IMR-90 (cell line): ENCODE data around the gene RTN1. TPM values are rescaled to one million over a fixed set of nuclear protein-coding genes. Genes with fewer than 3 reads are reported as not detected.

Experiments
- ATAC-seq: fragments of 200-7000 bp; cut with Tn5 transposase; 2 replicates; pipeline ENCODE4 v1.9.1; 2020; ENCODE audit warnings: low read depth, mild to moderate bottlenecking, moderate library complexity
- BruUV-seq: library from RNA; stranded (reverse); fragments of 400-500 nt; replicated peaks from 2 replicates; lab custom pipeline; 2021; lab: Mats Ljungman, UMichigan
- CTCF ChIA-PET: fragments of 300-600 bp; formaldehyde crosslinking; extraction: SDS; loops from one replicate; lab custom pipeline; 2021; ENCODE audit warnings: antibody characterized with exemption; lab: Yijun Ruan, JAX
- POLR2A ChIA-PET: fragments of 300-600 bp; sonication (Branson Sonifier 250); formaldehyde crosslinking; loops from one replicate; lab custom pipeline; 2022; ENCODE audit warnings: antibody characterized with exemption; ENCODE audit not compliant: unreplicated experiment; lab: Charles Lee
- DNase-seq: peaks from one replicate; pipeline ENCODE4 v3.0.0; 2013
- H2AFZ ChIP-seq: replicated peaks from 2 replicates; pipeline ENCODE3; 2013; ENCODE audit warnings: low read length, mild to moderate bottlenecking; ENCODE audit not compliant: poor library complexity
- H2AK5ac ChIP-seq: 2 replicates; pipeline ENCODE4 v1.6.1; 2013; ENCODE audit warnings: low read depth, low read length, inconsistent platforms
- H2AK9ac ChIP-seq: replicated peaks from 2 replicates; pipeline ENCODE3; 2013; ENCODE audit warnings: mild to moderate bottlenecking, low read depth, low read length, moderate library complexity; ENCODE audit not compliant: poor library complexity
- H2BK120ac ChIP-seq: 2 replicates; pipeline ENCODE4 v1.6.1; 2013; ENCODE audit warnings: low read depth, low read length, inconsistent platforms
- H2BK15ac ChIP-seq: 3 replicates; pipeline ENCODE4 v1.6.1; 2013; ENCODE audit warnings: low read depth, low read length, inconsistent platforms
- H2BK20ac ChIP-seq: 2 replicates; pipeline ENCODE4 v1.6.1; 2013; ENCODE audit warnings: low read depth, mild to moderate bottlenecking, inconsistent platforms, low read length, moderate library complexity
- H2BK5ac ChIP-seq: 2 replicates; pipeline ENCODE4 v1.6.1; 2013; ENCODE audit warnings: mild to moderate bottlenecking, low read depth, low read length, inconsistent platforms; ENCODE audit not compliant: poor library complexity, severe bottlenecking
- H3K14ac ChIP-seq: replicated peaks from 2 replicates; pipeline ENCODE4 v1.6.1; 2013; ENCODE audit warnings: low read depth, low read length, inconsistent platforms
- H3K18ac ChIP-seq: 2 replicates; pipeline ENCODE4 v1.6.1; 2013; ENCODE audit warnings: low read depth, low read length, control low read depth
- H3K23ac ChIP-seq: 2 replicates; pipeline ENCODE4 v1.6.1; 2013; ENCODE audit warnings: low read depth, low read length, inconsistent platforms
- H3K27ac ChIP-seq: 2 replicates; pipeline ENCODE4 v1.5.1; 2013; ENCODE audit warnings: mild to moderate bottlenecking, control low read depth, low read length; ENCODE audit not compliant: insufficient read depth
- H3K27me3 ChIP-seq: 2 replicates; pipeline ENCODE4 v1.6.1; 2013; ENCODE audit warnings: low read length; ENCODE audit not compliant: control insufficient read depth, insufficient read depth
- H3K36me3 ChIP-seq: 2 replicates; pipeline ENCODE4 v1.6.1; 2013; ENCODE audit warnings: low read length, mixed read lengths; ENCODE audit not compliant: control insufficient read depth, insufficient read depth
- H3K4ac ChIP-seq: 2 replicates; pipeline ENCODE4 v1.6.1; 2013; ENCODE audit warnings: low read depth, low read length, inconsistent platforms
- H3K4me1 ChIP-seq: 2 replicates; pipeline ENCODE4 v1.6.1; 2013; ENCODE audit warnings: low read length, mixed read lengths; ENCODE audit not compliant: control insufficient read depth, insufficient read depth
- H3K4me2 ChIP-seq: 2 replicates; pipeline ENCODE4 v1.6.1; 2013; ENCODE audit warnings: low read depth, mild to moderate bottlenecking, control low read depth, low read length, moderate library complexity
- H3K4me3 ChIP-seq: 2 replicates; pipeline ENCODE4 v1.5.1; 2013; ENCODE audit warnings: low read depth, mild to moderate bottlenecking, control low read depth, low read length, moderate library complexity; ENCODE audit not compliant: insufficient read depth
- H3K56ac ChIP-seq: 2 replicates; pipeline ENCODE4 v1.6.1; 2013; ENCODE audit warnings: low read length, inconsistent platforms; ENCODE audit not compliant: insufficient read depth; ENCODE audit errors: extremely low read depth
- H3K79me1 ChIP-seq, 2 experiments: 2 replicates each; pipeline ENCODE4 v1.6.1; 2013; ENCODE audit warnings: low read length in 2 of 2, inconsistent platforms in 1 of 2, low read depth in 1 of 2
- H3K9ac ChIP-seq: 2 replicates; pipeline ENCODE4 v1.6.1; 2013; ENCODE audit warnings: low read depth, low read length, control low read depth
- H3K9me1 ChIP-seq: 2 replicates; pipeline ENCODE4 v1.6.1; 2013; ENCODE audit warnings: low read length, inconsistent platforms; ENCODE audit not compliant: insufficient read depth
- H3K9me3 ChIP-seq: 2 replicates; pipeline ENCODE4 v1.6.1; 2013; ENCODE audit warnings: low read length; ENCODE audit not compliant: control insufficient read depth, insufficient read depth
- H4K20me1 ChIP-seq: 2 replicates; pipeline ENCODE4 v1.6.1; 2013; ENCODE audit warnings: low read length, inconsistent platforms; ENCODE audit not compliant: insufficient read depth
- H4K5ac ChIP-seq: 2 replicates; pipeline ENCODE4 v1.6.1; 2013; ENCODE audit warnings: mild to moderate bottlenecking, low read depth, low read length, control low read depth
- H4K8ac ChIP-seq, 2 experiments: 2 replicates each; pipeline ENCODE4 v1.6.1; 2013; ENCODE audit warnings: low read depth in 2 of 2, low read length in 2 of 2, control low read depth in 1 of 2, inconsistent platforms in 1 of 2
- H4K91ac ChIP-seq: 2 replicates; pipeline ENCODE4 v1.6.1; 2013; ENCODE audit warnings: low read depth, low read length, inconsistent platforms; ENCODE audit not compliant: insufficient read depth
- CEBPB ChIP-seq: IDR thresholded peaks from 2 replicates; pipeline ENCODE4 v1.6.1; 2012; ENCODE audit warnings: low read depth, low read length, improper control_type of control experiment
- CHD1 ChIP-seq: IDR thresholded peaks from 2 replicates; pipeline ENCODE4 v1.6.1; 2012; ENCODE audit warnings: low read depth, low read length, improper control_type of control experiment
- MAFK ChIP-seq: IDR thresholded peaks from 2 replicates; pipeline ENCODE4 v1.6.1; 2012; ENCODE audit warnings: low read depth, low read length, improper control_type of control experiment
- MAZ ChIP-seq: IDR thresholded peaks from 2 replicates; pipeline ENCODE4 v1.6.1; 2012; ENCODE audit warnings: low read depth, mild to moderate bottlenecking, low read length, improper control_type of control experiment, moderate library complexity, borderline replicate concordance
- NFE2L2 ChIP-seq: fragments of 150-350 bp; IDR thresholded peaks from 2 replicates; pipeline ENCODE4 v1.6.1; 2016; ENCODE audit warnings: low read depth, mild to moderate bottlenecking, low read length
- POLR2A ChIP-seq: IDR thresholded peaks from 2 replicates; pipeline ENCODE4 v1.6.1; 2012; ENCODE audit warnings: mild to moderate bottlenecking, low read depth, low read length
- RCOR1 ChIP-seq: IDR thresholded peaks from 2 replicates; pipeline ENCODE4 v1.6.1; 2012; ENCODE audit warnings: mild to moderate bottlenecking, low read length, improper control_type of control experiment; ENCODE audit not compliant: insufficient replicate concordance
- RFX5 ChIP-seq: IDR thresholded peaks from 2 replicates; pipeline ENCODE4 v1.8.0; 2012; ENCODE audit warnings: low read depth, mild to moderate bottlenecking, low read length, moderate library complexity
- SMC3 ChIP-seq: fragments of 150-350 bp; IDR thresholded peaks from 2 replicates; pipeline ENCODE4 v1.6.1; 2016; ENCODE audit warnings: low read depth, mild to moderate bottlenecking, antibody characterized with exemption, low read length, moderate library complexity
- USF2 ChIP-seq: fragments of 150-350 bp; IDR thresholded peaks from 2 replicates; pipeline ENCODE4 v1.6.1; 2017; ENCODE audit warnings: mild to moderate bottlenecking, antibody characterized with exemption, low read length, low read depth
- WGBS, 2 experiments: methylation state at CpG; one replicate each; pipeline versions ENCODE4 v1.1.5 to v1.1.7; 2013; ENCODE audit warnings: missing lambda C conversion rate in 2 of 2; ENCODE audit not compliant: insufficient read length in 1 of 2; ENCODE audit errors: extremely low coverage in 2 of 2; 5-methylcytosine and 5-hydroxymethylcytosine counted together
- dilution Hi-C: fragments of 300-500 bp; cut with HindIII; formaldehyde crosslinking; loops from one replicate; pipeline ENCODE4 v1.14.3; 2018; ENCODE audit warnings: low sequenced_read_pairs; ENCODE audit not compliant: unreplicated experiment
- in situ Hi-C: fragments of 300-500 bp; cut with MboI; formaldehyde crosslinking; loops from 3 replicates; pipeline ENCODE4 v1.14.3; 2019; ENCODE audit warnings: low sequenced_read_pairs, inconsistent platforms, mixed read lengths
- intact Hi-C: fragments of 100-400 bp; cut with micrococcal nuclease; formaldehyde crosslinking; loops from 2 replicates; pipeline ENCODE4 v1.10.0; 2022
- polyA plus RNA-seq, 3 experiments: library from polyadenylated mRNA; depleted of rRNA; stranded (reverse); fragments of >200 nt; gene quantifications; 2 replicates each; pipeline ENCODE4 v1.2.3, GENCODE V29; 2012; ENCODE audit warnings: low replicate concordance in 1 of 3
- total RNA-seq: library from RNA; depleted of rRNA; stranded (reverse); fragments of >200 nt; gene quantifications from 2 replicates; pipeline ENCODE4 v1.2.3, GENCODE V29; 2012

Gene RTN1
- total and polyA plus RNA-seq, 2 of the 4 experiments (the other 2 are of a cell fraction), result 0.18 to 0.46 TPM

GRCh38 chr14:59787045-59787674 is 83.4 kb downstream of the RTN1 start:
- dilution Hi-C loops, result no loop called here

More at GRCh38 chr14:59787045-59787674, 83.4 kb downstream of the RTN1 start:
- Histone ChIP-seq H3K27ac (no peak overlapping the region), H3K79me1 (no peaks in the 10 kb centered on the region), H4K8ac (no peak overlapping the region), H4K5ac (no peak overlapping the region), H3K4me1 (no peaks in the 10 kb centered on the region), H2BK15ac (no peak overlapping the region), H3K18ac (no peak overlapping the region), H3K4ac (no peak overlapping the region), H2AK5ac (no peak overlapping the region), H3K4me3 (no peak overlapping the region), H3K9me3 (no peaks in the 10 kb centered on the region), H3K27me3 (no peaks in the 10 kb centered on the region), H2BK20ac (no peak overlapping the region), H3K9ac (no peak overlapping the region), H3K23ac (no peak overlapping the region), H3K14ac (no peak overlapping the region), H2AFZ (no peak overlapping the region), H4K91ac (no peak overlapping the region), H2AK9ac (no peak overlapping the region), H3K9me1 (no peaks in the 10 kb centered on the region), H3K4me2 (no peak overlapping the region), H2BK120ac (no peak overlapping the region), H2BK5ac (no peak overlapping the region), H4K20me1 (no peaks in the 10 kb centered on the region), H3K56ac (no peak overlapping the region), H3K36me3 (no peaks in the 10 kb centered on the region)
- intact Hi-C loops, result no loop called here
- DNase-seq (no peak), ATAC-seq (no peak)
- POLR2A ChIA-PET, result no interaction called here
- CTCF ChIA-PET, result interaction anchor here (0.5 kb wide), 1 partner anchor 45 kb away, joined by 3 read pairs; no protein-coding TSS in a partner anchor
- TF ChIP-seq RFX5 (no peak), USF2 (no peak), POLR2A (no peak), MAZ (no peak), MAFK (no peak), CHD1 (no peak), RCOR1 (no peak), SMC3 (no peak), NFE2L2 (no peak), CEBPB (no peak)
- in situ Hi-C loops, result no loop called here
- no TSS peak for BruUV-seq
- WGBS, 2 experiments, result no CpG with 5 or more reads among the region's 2 CpGs
